HCT116 (cell line): ENCODE results near the gene NIN. TPM values are rescaled to one million over a fixed set of nuclear protein-coding genes. Genes with fewer than 3 reads are reported as not detected.

Source experiments
- ATAC-seq: fragments of 200-7000 bp; cut with Tn5 transposase; 2 replicates; pipeline ENCODE4 v1.9.1; 2020; ENCODE audit warnings: mild to moderate bottlenecking, moderate library complexity
- BruUV-seq: library from RNA; stranded (reverse); fragments of 400-500 nt; replicated peaks from 2 replicates; lab custom pipeline; 2021; lab: Mats Ljungman, UMichigan
- CTCF ChIA-PET: fragments of 300-600 bp; sonication (Branson Sonifier 250); formaldehyde crosslinking; loops from one replicate; lab custom pipeline; 2021; ENCODE audit warnings: antibody characterized with exemption; lab: Charles Lee
- POLR2A ChIA-PET: fragments of 300-600, 350-600 bp; sonication (Branson Sonifier 250); formaldehyde crosslinking; loops from one replicate; lab custom pipeline; 2021; ENCODE audit warnings: antibody characterized with exemption; lab: Charles Lee
- RAD21 ChIA-PET, 2 experiments: fragments of 300-600 bp; sonication (Branson Sonifier 250); formaldehyde crosslinking; loops; one replicate each; lab custom pipeline; 2023; ENCODE audit warnings: low total read pairs in 2 of 2; ENCODE audit not compliant: uncharacterized antibody in 2 of 2, unreplicated experiment in 2 of 2, low non-redundant PET in 1 of 2; lab: Charles Lee
- DNase-seq: peaks from one replicate; pipeline ENCODE4 v3.0.0-alpha.2; 2010; ENCODE audit warnings: low read depth, low spot score
- H2AFZ ChIP-seq: fragments of 200-600 bp; shearing (Covaris generic), sonication (generic); 2 replicates; pipeline ENCODE4 v1.6.1; 2017; ENCODE audit warnings: low read depth, mixed run types, mixed read lengths, antibody characterized with exemption, low read length; ENCODE audit not compliant: poor library complexity, severe bottlenecking
- H3K27ac ChIP-seq: 2 replicates; pipeline ENCODE4 v1.5.1; 2012; ENCODE audit warnings: low read depth, low read length
- H3K27me3 ChIP-seq: fragments of 200-600 bp; sonication (generic); 2 replicates; pipeline ENCODE4 v1.6.1; 2016; ENCODE audit warnings: mixed run types, low read length, mixed read lengths; ENCODE audit not compliant: insufficient read depth
- H3K36me3 ChIP-seq, 2 experiments: fragments of 200-500 bp in 1 of 2; fragments of 200-600 bp in 1 of 2; sonication (Bioruptor generic) in 1 of 2; sonication (generic) in 1 of 2; 2 replicates each; pipeline versions ENCODE4 v1.5.1 to v1.6.1; 2014 to 2016; ENCODE audit warnings: low read length in 2 of 2, inconsistent platforms in 1 of 2, mixed read lengths in 1 of 2, mixed run types in 1 of 2; ENCODE audit not compliant: insufficient read depth in 2 of 2, control insufficient read depth in 1 of 2
- H3K4me1 ChIP-seq, 2 experiments: fragments of 200-600 bp in 1 of 2; sonication (generic) in 1 of 2; 2 replicates each; pipeline versions ENCODE4 v1.5.1 to v1.6.1; 2012 to 2017; ENCODE audit warnings: low read length in 2 of 2, inconsistent platforms in 1 of 2, mild to moderate bottlenecking in 1 of 2, mixed read lengths in 1 of 2, mixed run types in 1 of 2, moderate library complexity in 1 of 2; ENCODE audit not compliant: insufficient read depth in 2 of 2, control insufficient read depth in 1 of 2
- H3K4me2 ChIP-seq: fragments of 200-600 bp; sonication (generic); 2 replicates; pipeline ENCODE4 v1.6.1; 2017; ENCODE audit warnings: mixed run types, low read length, mixed read lengths
- H3K4me3 ChIP-seq, 2 experiments: fragments of 200-600 bp in 1 of 2; sonication (generic) in 1 of 2; replicated peaks in 1 of 2; 2 replicates each; pipeline ENCODE4 v1.5.1; 2011 to 2016; ENCODE audit warnings: low read length in 2 of 2, control low read depth in 1 of 2, low read depth in 1 of 2, mild to moderate bottlenecking in 1 of 2, mixed read lengths in 1 of 2, mixed run types in 1 of 2
- H3K79me2 ChIP-seq: fragments of 200-600 bp; sonication (generic); 2 replicates; pipeline ENCODE4 v1.6.1; 2017; ENCODE audit warnings: mild to moderate bottlenecking, mixed run types, low read length, moderate library complexity, mixed read lengths; ENCODE audit not compliant: insufficient read depth
- H3K9ac ChIP-seq: fragments of 200-600 bp; sonication (generic); 2 replicates; pipeline ENCODE4 v1.6.1; 2016; ENCODE audit warnings: low read length, mixed read lengths
- H3K9me2 ChIP-seq: fragments of 200-600 bp; sonication (generic), shearing (Covaris generic); 2 replicates; pipeline ENCODE4 v1.6.1; 2017; ENCODE audit warnings: mixed run types, mild to moderate bottlenecking, moderate library complexity; ENCODE audit not compliant: insufficient read depth
- H3K9me3 ChIP-seq, 2 experiments: fragments of 200-500 bp in 1 of 2; fragments of 200-600 bp in 1 of 2; sonication (Bioruptor generic) in 1 of 2; sonication (generic) in 1 of 2; 2 replicates each; pipeline ENCODE4 v1.6.1; 2014 to 2017; ENCODE audit warnings: low read length in 2 of 2, mixed read lengths in 2 of 2, inconsistent platforms in 1 of 2, low read depth in 1 of 2, mild to moderate bottlenecking in 1 of 2, mixed run types in 1 of 2, moderate library complexity in 1 of 2; ENCODE audit not compliant: control insufficient read depth in 1 of 2, insufficient read depth in 1 of 2
- H4K20me1 ChIP-seq: fragments of 200-600 bp; sonication (generic), shearing (Covaris generic); 2 replicates; pipeline ENCODE4 v1.6.1; 2017; ENCODE audit warnings: mixed run types, mild to moderate bottlenecking, moderate library complexity; ENCODE audit not compliant: insufficient read depth
- CTCF ChIP-seq, 3 experiments: fragments of 200-600 bp in 1 of 3; sonication (generic) in 1 of 3; IDR thresholded peaks in 2 of 3; conservative IDR thresholded peaks in 1 of 3; 2 replicates each; pipeline ENCODE4 v1.5.1; 2012 to 2017; ENCODE audit warnings: low read depth in 2 of 3, low read length in 2 of 3, antibody characterized with exemption in 1 of 3, borderline replicate concordance in 1 of 3, control low read depth in 1 of 3, mild to moderate bottlenecking in 1 of 3, mixed read lengths in 1 of 3, mixed run types in 1 of 3, moderate library complexity in 1 of 3; ENCODE audit not compliant: insufficient read depth in 1 of 3
- FOSL1 ChIP-seq: IDR thresholded peaks from 2 replicates; pipeline ENCODE4 v1.6.1; 2012; ENCODE audit warnings: low read depth
- ZFX ChIP-seq: fragments of 450-650 bp; IDR thresholded peaks from 2 replicates; pipeline ENCODE4 v1.6.1; 2017
- intact Hi-C: fragments of 100-400 bp; cut with micrococcal nuclease; formaldehyde crosslinking; loops from 2 replicates; pipeline ENCODE4 v1.10.0; 2022
- total RNA-seq: library from RNA; stranded (reverse); gene quantifications from one replicate; pipeline ENCODE4 v1.2.1, GENCODE V29; 2021; ENCODE audit not compliant: unreplicated experiment

The NIN gene
- total RNA-seq, 1 experiment from 2014 or later = 39.6 TPM

- Histone ChIP-seq H3K4me3 (no peak overlapping the region), H4K20me1 (no peaks in the 10 kb centered on the region), H3K4me2 (no peak overlapping the region), H3K9me3 (no peaks in the 10 kb centered on the region), H3K4me1 (peaks cover 35 to 50% of the 10 kb centered on the region in 2 experiments), H3K27ac (no peak overlapping the region), H3K27me3 (no peaks in the 10 kb centered on the region), H3K79me2 (no peaks in the 10 kb centered on the region), H3K9ac (no peak overlapping the region), H2AFZ (no peak overlapping the region), H3K9me2 (no peaks in the 10 kb centered on the region), H3K36me3 (no peaks in the 10 kb centered on the region)
- ChIA-PET RAD21 (no interaction called here), POLR2A (interaction anchor here (0.7 kb wide), 1 partner anchor 8 kb away, joined by 3 read pairs; no protein-coding TSS in a partner anchor), CTCF (no interaction called here)
- TSS peak; percentile 45 for BruUV-seq
- DNase-seq (no peak), ATAC-seq (no peak)
- intact Hi-C loops = no loop called here
- TF ChIP-seq CTCF (IDR thresholded peaks at IDR 0.05 in 2 of 3, conservative IDR thresholded peaks at IDR 0.05 in 1 of 3; ENCODE audit: borderline replicate concordance in 1 of 3, insufficient read depth in 1 of 3, low read depth in 2 of 3, low read length in 2 of 3) = no peak
These were observed 151.3 kb downstream of the NIN start for GRCh38 chr14:50679674-50680073.

DNA sequence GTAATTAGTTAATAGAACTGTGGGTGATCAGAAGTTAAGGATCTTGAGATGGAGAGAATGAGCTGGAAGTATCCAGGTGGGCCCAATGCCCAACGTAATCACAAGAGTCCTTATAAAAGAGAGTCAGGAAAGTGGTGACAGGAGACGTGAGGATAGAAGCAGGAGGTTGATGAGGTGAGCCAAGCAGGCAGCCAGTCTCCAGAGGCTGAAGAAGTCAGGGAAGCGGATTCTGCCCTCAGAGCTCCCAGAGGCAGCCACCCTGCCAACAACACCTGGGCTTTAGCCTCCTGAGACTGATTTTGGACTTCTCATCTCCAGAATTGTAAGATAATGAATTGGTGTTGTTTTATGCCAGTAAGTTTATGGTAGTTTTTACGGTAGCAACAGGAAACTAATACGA lies 152.8 kb downstream of the NIN start:
- CTCF ChIA-PET = no interaction called here

More for the DNA sequence above, 152.8 kb downstream of the NIN start:
- H3K27me3 ChIP-seq = no peaks in the 10 kb centered on the region
- ATAC-seq = peak; percentile 61
- ChIA-PET POLR2A (interaction anchor here (1.0 to 2.7 kb wide), 4 partner anchors 9 to 36 kb away, joined by 3 to 19 read pairs (median 6); partner anchors contain the start of gene SAV1), RAD21 (interaction anchor here (0.6 to 0.8 kb wide), 2 partner anchors 10 to 183 kb away, joined by 3 to 4 read pairs; no protein-coding TSS in a partner anchor)
- peak overlapping the region; percentile 17 for H2AFZ ChIP-seq
- DNase-seq = no peak
- peaks cover 35 to 53% of the 10 kb centered on the region in 2 experiments for H3K4me1 ChIP-seq
- H3K79me2 ChIP-seq = no peaks in the 10 kb centered on the region
- H3K4me3 ChIP-seq = peak overlapping the region; percentile 27 to 47
- H3K9me3 ChIP-seq = no peaks in the 10 kb centered on the region
- H3K36me3 ChIP-seq = no peaks in the 10 kb centered on the region
- H3K9me2 ChIP-seq = no peaks in the 10 kb centered on the region
- peak; percentile 18; the same call in 1 of the 2 replicates for TF ChIP-seq ZFX
- TF ChIP-seq FOSL1 = no peak
- peak overlapping the region; percentile 56 for H3K9ac ChIP-seq
- H4K20me1 ChIP-seq = no peaks in the 10 kb centered on the region
- H3K27ac ChIP-seq = peak overlapping the region; percentile 69
- BruUV-seq = no TSS peak
- H3K4me2 ChIP-seq = peak overlapping the region; percentile 83
- intact Hi-C loops = no loop called here
